Amniotic stem cell (primary cell): ENCODE results near the gene MESP1.

Experiments
- DNase-seq: peaks from one replicate; lab custom pipeline; 2025; lab: John Stamatoyannopoulos, UW

The MESP1 gene

GRCh38 chr15:89723031-89723430 is 28.0 kb downstream of the MESP1 start:
- DNase-seq, result no peak

- DNase-seq, result no peak
Measured at GRCh38 chr15:89714775-89715174, 36.3 kb downstream of the MESP1 start.

GRCh38 chr15:89707577-89707976 is 43.5 kb downstream of the MESP1 start:
- DNase-seq, result no peak

DNA sequence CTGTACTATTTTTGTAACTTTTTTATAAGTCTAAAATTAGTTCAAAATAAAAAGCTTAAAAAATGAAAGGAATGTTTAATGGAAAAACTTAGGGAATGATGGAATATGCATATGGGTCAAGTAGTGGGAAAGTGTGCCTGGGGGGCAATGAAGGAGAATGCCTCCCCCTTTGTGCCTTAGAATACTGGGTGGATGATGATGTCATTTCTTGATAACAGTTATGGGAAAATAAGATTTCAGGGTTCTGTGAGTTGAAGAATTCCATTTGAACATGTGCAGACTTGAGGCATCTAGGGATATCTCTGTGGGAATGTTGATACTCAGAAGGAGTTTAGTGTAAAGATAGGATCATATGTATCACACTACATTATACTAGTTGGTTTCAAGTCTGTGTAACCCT is 46.6 kb downstream of the MESP1 start:
- no peak for DNase-seq
